GM04504 (cell line): Measurements from ENCODE around the gene TNFRSF19.

ENCODE experiments used
- DNase-seq: peaks from one replicate; pipeline ENCODE4 v3.0.0-alpha.2; 2012; ENCODE audit warnings: low read depth

Gene TNFRSF19

DNA sequence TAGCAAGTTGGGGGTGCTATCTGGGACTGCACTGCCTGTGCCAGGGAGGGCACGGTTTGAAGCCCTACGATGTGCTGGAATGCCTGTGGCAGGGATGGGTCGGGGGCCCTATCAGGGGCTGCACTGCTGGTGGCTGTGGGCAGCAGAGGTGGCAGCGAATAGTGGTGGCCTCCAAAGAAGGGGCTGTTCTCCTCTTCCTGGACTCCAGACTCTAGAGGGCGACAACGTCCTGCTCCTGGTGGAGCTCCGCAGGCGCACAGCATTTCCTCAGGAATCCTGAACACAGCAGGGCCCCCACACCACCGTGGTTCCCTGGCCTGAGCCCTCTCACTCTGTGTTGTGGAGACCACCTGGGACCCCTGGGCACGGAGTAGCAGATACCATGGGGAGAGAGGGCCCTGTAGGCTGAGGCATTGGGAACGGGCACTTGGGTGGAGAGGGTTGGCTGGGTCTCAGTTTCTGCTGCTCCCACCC lies 145.6 kb downstream of the TNFRSF19 start:
- no peak for DNase-seq

DNA sequence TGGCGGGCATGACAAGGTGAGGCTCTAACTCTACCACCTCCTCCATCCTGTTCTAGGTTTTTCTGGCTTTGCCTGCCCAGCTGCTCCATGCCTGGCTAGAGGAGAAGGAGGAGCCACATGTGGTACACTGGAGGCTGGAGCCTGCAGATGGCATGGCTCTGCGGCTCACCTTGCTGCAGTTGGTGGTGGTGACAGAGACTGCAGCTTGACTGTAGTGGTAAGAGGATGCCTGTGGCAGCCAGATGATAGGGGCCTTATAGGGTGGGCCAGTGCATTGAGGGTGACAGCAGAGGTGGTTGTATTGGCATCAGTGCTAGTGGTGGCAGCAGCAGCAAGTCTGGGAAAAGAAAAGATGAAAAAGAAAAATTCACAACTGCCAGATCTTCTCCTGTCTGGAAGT lies 146.2 kb downstream of the TNFRSF19 start:
- no peak for DNase-seq

DNA sequence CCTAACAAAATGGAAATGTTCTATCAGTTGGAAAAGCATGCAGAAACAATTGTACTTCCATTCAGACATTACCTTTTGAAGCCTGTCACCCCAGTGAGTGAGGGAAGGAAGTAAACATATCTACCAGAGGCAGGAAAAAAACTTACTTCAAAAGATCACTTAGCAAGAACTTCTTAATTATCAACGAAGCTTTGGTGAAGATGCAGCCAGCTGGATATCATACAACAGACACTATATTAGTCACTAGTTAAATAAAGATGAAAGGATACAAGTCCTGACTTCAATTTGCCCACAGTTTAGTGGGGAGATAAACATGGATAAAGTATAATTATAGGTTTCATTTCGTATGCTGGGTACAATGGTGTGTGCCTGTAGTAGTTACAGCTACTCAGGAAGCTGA lies 148.8 kb downstream of the TNFRSF19 start:
- DNase-seq: no peak

DNA sequence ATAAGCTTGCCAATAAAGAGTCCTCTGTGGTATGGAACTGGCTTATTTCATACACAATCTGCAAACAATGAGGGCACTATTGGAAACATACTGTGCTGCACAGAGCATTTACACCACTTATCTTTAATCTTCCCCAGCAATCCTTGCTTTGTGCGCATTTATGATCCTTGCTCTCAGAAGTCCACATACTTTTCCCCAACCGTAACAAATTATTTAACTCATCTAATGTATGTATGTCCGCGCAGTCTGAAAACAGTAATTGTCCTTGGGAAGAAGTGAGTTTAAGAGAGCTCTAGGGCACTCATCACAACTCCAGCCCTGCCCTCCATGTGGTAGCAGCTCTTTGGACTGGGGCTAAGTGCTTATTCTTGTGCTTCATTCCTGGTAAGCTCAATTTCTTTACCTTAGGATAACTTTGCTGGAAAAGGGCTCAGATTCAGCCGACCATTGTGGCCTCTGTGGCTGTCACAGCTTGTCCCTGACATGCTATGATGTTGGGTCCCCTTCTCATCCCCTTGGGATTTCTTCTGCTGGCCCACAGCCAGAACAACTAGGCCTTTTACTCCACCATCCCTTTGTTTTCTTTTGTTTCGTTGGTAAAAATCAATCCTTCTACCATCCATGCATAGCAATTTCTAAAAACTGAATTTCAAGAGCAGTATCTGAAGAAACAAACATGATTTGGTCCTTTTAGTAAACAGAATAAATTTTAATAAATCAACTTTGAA lies 152.7 kb downstream of the TNFRSF19 start:
- DNase-seq: no peak

DNA sequence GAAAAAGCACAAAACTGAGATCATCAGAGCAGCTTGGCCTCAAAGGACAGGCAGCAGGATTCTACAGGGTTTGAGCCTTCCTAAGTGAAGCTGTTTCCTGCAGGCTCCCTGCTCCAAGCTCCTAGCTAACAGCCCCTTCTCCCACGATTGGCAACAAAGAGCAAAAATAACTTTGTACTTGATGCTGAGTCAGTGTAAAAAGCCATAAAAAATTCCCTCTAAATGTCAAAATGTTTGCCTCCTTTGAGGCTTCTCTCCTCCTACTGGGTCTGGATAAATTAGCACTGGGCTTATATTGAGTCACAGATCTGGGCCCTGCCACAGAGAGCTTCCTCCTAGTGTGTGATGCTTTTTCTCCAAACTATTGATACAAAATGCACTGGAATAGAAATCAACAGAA lies 153.3 kb downstream of the TNFRSF19 start:
- DNase-seq: peak; percentile 64

GRCh38 chr13:23724196-23724970 lies 154.2 kb downstream of the TNFRSF19 start:
- DNase-seq: no peak
